HepG2 (cell line): Measurements from ENCODE around the gene SKP1. TPM values are rescaled to one million over a fixed set of nuclear protein-coding genes. Genes with fewer than 3 reads are reported as not detected.

Experiments used
- CREM ChIP-seq, 2 experiments: sonication (generic) in 1 of 2; formaldehyde crosslinking in 1 of 2; IDR thresholded peaks; 2 replicates each; pipeline versions ENCODE4 v1.4.0 to v1.6.1; 2016 to 2020; ENCODE audit warnings: antibody characterized with exemption in 1 of 2, mild to moderate bottlenecking in 1 of 2, missing genetic modification reagents in 1 of 2
- MED8 ChIP-seq: sonication (generic); formaldehyde crosslinking; IDR thresholded peaks from 2 replicates; pipeline ENCODE4 v1.8.1; 2023; ENCODE audit warnings: mild to moderate bottlenecking, missing genetic modification reagents; ENCODE audit not compliant: insufficient replicate concordance
- NFYC ChIP-seq: IDR thresholded peaks from 2 replicates; pipeline ENCODE4 v1.6.1; 2016; ENCODE audit warnings: missing genetic modification reagents, missing compliant biosample characterization
- SOX6 ChIP-seq, 2 experiments: fragments of 450-650 bp in 1 of 2; sonication (generic) in 1 of 2; formaldehyde crosslinking in 1 of 2; IDR thresholded peaks; 2 replicates each; pipeline versions ENCODE4 v1.4.0 to v1.6.1; 2017 to 2020; ENCODE audit warnings: antibody characterized with exemption in 1 of 2, mild to moderate bottlenecking in 1 of 2, missing genetic modification reagents in 1 of 2
- SRSF4 ChIP-seq: fragments of 200-400 bp; formaldehyde crosslinking; IDR thresholded peaks from one replicate; pipeline ENCODE4 v1.6.1; 2018; ENCODE audit warnings: mild to moderate bottlenecking, low read depth, low read length, moderate library complexity; ENCODE audit not compliant: poor library complexity, severe bottlenecking
- SYNCRIP ChIP-seq: fragments of 200-400 bp; formaldehyde crosslinking; IDR thresholded peaks from 2 replicates; pipeline ENCODE4 v1.6.1; 2018; ENCODE audit warnings: mild to moderate bottlenecking, low read depth, low read length; ENCODE audit not compliant: insufficient read depth
- ZBTB7A ChIP-seq: sonication (generic); formaldehyde crosslinking; IDR thresholded peaks from 2 replicates; pipeline ENCODE4 v1.8.0; 2022; ENCODE audit warnings: mild to moderate bottlenecking, missing genetic modification reagents
- ZNF234 ChIP-seq: sonication (generic); formaldehyde crosslinking; conservative IDR thresholded peaks from 2 replicates; pipeline ENCODE4 v1.5.1; 2020; ENCODE audit warnings: mild to moderate bottlenecking, missing genetic modification reagents
- ZNF614 ChIP-seq: IDR thresholded peaks from 2 replicates; pipeline ENCODE4 v1.6.1; 2018; ENCODE audit warnings: missing biosample characterization, missing genetic modification reagents, inconsistent platforms, borderline replicate concordance
- polyA plus RNA-seq, 8 experiments: library from polyadenylated mRNA; depleted of rRNA in 3 of 8; stranded (reverse) in 7 of 8; unstranded in 1 of 8; fragments of >200 nt; fragmentation: Illumina TruSeq in 4 of 8; extraction: Trizol in 4 of 8; gene quantifications; 2 replicates each; pipeline versions ENCODE4 v1.2.1 to v1.2.3, GENCODE V29; 2011 to 2016; ENCODE audit warnings: low read depth in 4 of 8, missing spikeins in 1 of 8, mixed read lengths in 1 of 8; ENCODE audit not compliant: insufficient read depth in 1 of 8
- total RNA-seq, 5 experiments: library from RNA; depleted of rRNA; stranded (reverse); fragments of >200 nt; fragmentation: Illumina TruSeq; extraction: Trizol; gene quantifications; 2 replicates each; pipeline ENCODE4 v1.2.3, GENCODE V29; 2016; ENCODE audit warnings: low read depth in 1 of 5
- TF ChIP-seq, protein P1 (sequence below): sonication (generic); formaldehyde crosslinking; IDR thresholded peaks from 2 replicates; pipeline ENCODE4 v1.5.1; 2020; ENCODE audit warnings: missing genetic modification reagents, mild to moderate bottlenecking, borderline replicate concordance
- TF ChIP-seq, protein P2 (sequence below): sonication (generic); formaldehyde crosslinking; IDR thresholded peaks from 2 replicates; pipeline ENCODE4 v1.5.0; 2020; ENCODE audit warnings: mild to moderate bottlenecking, missing genetic modification reagents
- TF ChIP-seq, protein P3 (sequence below): sonication (generic); formaldehyde crosslinking; IDR thresholded peaks from 2 replicates; pipeline ENCODE4 v1.4.0; 2020; ENCODE audit warnings: mild to moderate bottlenecking, missing genetic modification reagents
- TF ChIP-seq, protein P4 (sequence below): sonication (generic); formaldehyde crosslinking; IDR thresholded peaks from one replicate; pipeline ENCODE4 v1.5.1; 2020; ENCODE audit warnings: mild to moderate bottlenecking, missing genetic modification reagents; ENCODE audit errors: not compliant biosample characterization

Gene SKP1
- total and polyA plus RNA-seq, 2 of the 13 experiments (the other 11 are each of a cell fraction or from before 2014, with no cell fraction given) = 134 to 340 TPM

DNA sequence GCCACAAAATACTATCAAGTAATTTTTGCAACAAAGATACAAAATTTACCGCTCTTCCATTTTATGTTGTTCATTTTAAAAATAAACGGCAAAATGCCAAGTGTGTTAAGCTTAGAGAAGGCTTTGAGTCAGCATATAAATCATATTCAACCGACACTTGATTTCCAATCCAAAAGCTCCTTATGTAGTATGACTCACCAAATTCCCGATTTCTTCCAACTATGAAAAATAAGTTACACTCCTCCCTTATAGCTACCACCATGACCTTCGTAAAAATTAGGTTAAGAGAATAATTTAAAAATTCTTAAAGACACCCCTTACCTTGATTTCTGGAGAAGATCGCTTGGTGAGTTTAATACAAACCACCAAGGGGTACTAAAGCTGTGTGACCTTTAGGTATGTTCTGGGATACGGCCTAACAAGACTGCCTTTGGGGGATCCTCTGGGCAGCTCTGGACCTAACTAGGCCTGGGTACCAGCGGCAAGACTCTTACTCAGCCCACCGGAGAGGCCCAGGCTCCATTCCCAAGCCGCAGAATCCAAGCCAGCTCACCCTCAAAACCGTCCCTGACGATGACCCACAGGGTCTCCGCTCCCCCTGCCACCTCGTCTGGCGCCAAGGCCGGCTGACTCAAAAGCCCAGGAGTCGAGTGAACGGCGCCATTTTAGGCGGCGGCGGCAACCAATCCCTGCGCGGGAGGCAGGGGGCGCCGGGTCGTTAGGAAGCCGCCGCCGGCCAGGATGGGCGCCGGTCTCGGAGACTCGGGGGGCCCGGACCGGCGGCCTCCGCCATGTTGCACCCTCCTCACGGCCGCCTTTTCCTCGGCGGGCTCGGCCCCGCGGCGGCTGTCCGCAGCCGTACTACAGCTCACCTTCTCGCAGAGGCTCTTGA, 48.4 kb upstream of the SKP1 start (continued):
- TF ChIP-seq SOX6 (IDR thresholded peaks at IDR 0.05) = no peak
- no peak; the same call in 1 of the 2 replicates for TF ChIP-seq SOX6 (CRISPR knock-in tag; IDR thresholded peaks at IDR 0.05)
- 0 out of 2 replicates have a peak, but pooled peaks have one; percentile 9 for TF ChIP-seq ZNF234 (CRISPR knock-in tag)
- TF ChIP-seq CREM (IDR thresholded peaks at IDR 0.05) = no peak
- TF ChIP-seq CREM (CRISPR knock-in tag; IDR thresholded peaks at IDR 0.05) = no peak
- peak; percentile 68; the same call in 1 of the 2 replicates for TF ChIP-seq ZBTB7A (CRISPR knock-in tag)
- TF ChIP-seq, protein P1, sequence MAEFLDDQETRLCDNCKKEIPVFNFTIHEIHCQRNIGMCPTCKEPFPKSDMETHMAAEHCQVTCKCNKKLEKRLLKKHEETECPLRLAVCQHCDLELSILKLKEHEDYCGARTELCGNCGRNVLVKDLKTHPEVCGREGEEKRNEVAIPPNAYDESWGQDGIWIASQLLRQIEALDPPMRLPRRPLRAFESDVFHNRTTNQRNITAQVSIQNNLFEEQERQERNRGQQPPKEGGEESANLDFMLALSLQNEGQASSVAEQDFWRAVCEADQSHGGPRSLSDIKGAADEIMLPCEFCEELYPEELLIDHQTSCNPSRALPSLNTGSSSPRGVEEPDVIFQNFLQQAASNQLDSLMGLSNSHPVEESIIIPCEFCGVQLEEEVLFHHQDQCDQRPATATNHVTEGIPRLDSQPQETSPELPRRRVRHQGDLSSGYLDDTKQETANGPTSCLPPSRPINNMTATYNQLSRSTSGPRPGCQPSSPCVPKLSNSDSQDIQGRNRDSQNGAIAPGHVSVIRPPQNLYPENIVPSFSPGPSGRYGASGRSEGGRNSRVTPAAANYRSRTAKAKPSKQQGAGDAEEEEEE = no peak
- TF ChIP-seq, protein P2, sequence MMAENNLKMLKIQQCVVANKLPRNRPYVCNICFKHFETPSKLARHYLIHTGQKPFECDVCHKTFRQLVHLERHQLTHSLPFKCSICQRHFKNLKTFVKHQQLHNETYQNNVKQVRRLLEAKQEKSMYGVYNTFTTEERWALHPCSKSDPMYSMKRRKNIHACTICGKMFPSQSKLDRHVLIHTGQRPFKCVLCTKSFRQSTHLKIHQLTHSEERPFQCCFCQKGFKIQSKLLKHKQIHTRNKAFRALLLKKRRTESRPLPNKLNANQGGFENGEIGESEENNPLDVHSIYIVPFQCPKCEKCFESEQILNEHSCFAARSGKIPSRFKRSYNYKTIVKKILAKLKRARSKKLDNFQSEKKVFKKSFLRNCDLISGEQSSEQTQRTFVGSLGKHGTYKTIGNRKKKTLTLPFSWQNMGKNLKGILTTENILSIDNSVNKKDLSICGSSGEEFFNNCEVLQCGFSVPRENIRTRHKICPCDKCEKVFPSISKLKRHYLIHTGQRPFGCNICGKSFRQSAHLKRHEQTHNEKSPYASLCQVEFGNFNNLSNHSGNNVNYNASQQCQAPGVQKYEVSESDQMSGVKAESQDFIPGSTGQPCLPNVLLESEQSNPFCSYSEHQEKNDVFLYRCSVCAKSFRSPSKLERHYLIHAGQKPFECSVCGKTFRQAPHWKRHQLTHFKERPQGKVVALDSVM (CRISPR knock-in tag) = peak; percentile 43; the same call in 1 of the 2 replicates
- TF ChIP-seq NFYC (CRISPR knock-in tag) = peak; percentile 69
- TF ChIP-seq MED8 = peak; percentile 84
- TF ChIP-seq, protein P3, sequence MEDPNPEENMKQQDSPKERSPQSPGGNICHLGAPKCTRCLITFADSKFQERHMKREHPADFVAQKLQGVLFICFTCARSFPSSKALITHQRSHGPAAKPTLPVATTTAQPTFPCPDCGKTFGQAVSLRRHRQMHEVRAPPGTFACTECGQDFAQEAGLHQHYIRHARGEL (CRISPR knock-in tag) = 0 out of 2 replicates have a peak, but pooled peaks have one; percentile 53
- TF ChIP-seq SRSF4 = no peak
- TF ChIP-seq, protein P4, sequence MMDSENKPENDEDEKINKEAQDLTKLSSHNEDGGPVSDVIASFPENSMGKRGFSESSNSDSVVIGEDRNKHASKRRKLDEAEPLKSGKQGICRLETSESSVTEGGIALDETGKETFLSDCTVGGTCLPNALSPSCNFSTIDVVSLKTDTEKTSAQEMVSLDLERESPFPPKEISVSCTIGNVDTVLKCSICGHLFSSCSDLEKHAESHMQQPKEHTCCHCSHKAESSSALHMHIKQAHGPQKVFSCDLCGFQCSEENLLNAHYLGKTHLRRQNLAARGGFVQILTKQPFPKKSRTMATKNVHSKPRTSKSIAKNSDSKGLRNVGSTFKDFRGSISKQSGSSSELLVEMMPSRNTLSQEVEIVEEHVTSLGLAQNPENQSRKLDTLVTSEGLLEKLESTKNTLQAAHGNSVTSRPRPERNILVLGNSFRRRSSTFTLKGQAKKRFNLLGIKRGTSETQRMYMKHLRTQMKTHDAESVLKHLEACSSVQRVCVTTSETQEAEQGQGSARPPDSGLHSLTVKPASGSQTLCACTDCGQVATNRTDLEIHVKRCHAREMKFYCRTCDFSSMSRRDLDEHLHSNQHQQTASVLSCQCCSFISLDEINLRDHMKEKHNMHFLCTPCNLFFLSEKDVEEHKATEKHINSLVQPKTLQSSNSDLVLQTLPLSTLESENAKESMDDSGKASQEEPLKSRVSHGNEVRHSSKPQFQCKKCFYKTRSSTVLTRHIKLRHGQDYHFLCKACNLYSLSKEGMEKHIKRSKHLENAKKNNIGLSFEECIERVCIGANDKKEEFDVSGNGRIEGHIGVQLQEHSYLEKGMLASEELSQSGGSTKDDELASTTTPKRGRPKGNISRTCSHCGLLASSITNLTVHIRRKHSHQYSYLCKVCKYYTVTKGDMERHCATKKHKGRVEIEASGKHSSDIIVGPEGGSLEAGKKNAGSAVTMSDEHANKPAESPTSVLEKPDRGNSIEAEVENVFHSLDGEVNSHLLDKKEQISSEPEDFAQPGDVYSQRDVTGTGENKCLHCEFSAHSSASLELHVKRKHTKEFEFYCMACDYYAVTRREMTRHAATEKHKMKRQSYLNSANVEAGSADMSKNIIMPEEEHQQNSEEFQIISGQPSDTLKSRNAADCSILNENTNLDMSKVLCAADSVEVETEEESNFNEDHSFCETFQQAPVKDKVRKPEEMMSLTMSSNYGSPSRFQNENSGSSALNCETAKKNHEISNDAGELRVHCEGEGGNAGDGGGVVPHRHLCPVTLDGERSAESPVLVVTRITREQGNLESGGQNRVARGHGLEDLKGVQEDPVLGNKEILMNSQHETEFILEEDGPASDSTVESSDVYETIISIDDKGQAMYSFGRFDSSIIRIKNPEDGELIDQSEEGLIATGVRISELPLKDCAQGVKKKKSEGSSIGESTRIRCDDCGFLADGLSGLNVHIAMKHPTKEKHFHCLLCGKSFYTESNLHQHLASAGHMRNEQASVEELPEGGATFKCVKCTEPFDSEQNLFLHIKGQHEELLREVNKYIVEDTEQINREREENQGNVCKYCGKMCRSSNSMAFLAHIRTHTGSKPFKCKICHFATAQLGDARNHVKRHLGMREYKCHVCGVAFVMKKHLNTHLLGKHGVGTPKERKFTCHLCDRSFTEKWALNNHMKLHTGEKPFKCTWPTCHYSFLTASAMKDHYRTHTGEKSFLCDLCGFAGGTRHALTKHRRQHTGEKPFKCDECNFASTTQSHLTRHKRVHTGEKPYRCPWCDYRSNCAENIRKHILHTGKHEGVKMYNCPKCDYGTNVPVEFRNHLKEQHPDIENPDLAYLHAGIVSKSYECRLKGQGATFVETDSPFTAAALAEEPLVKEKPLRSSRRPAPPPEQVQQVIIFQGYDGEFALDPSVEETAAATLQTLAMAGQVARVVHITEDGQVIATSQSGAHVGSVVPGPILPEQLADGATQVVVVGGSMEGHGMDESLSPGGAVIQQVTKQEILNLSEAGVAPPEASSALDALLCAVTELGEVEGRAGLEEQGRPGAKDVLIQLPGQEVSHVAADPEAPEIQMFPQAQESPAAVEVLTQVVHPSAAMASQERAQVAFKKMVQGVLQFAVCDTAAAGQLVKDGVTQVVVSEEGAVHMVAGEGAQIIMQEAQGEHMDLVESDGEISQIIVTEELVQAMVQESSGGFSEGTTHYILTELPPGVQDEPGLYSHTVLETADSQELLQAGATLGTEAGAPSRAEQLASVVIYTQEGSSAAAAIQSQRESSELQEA (CRISPR knock-in tag) = peak; percentile 64
- TF ChIP-seq SYNCRIP = no peak
- TF ChIP-seq ZNF614 = 0 out of 2 replicates have a peak, but pooled peaks have one; percentile 16
